Neural cell (in vitro differentiated cells): ENCODE data around the gene GPC5. TPM values are rescaled to one million over a fixed set of nuclear protein-coding genes. Genes with fewer than 3 reads are reported as not detected.

Experiments used
- H2AFZ ChIP-seq: fragments of 200-600, 300-800 bp; sonication (generic), shearing (Covaris generic); 2 replicates; pipeline ENCODE4 v1.6.0; 2014; ENCODE audit warnings: low read depth, mild to moderate bottlenecking, antibody characterized with exemption, low read length, moderate library complexity
- H3F3A ChIP-seq: fragments of 200-600 bp; shearing (Covaris generic); 2 replicates; pipeline ENCODE4 v1.6.1; 2016; ENCODE audit warnings: mild to moderate bottlenecking, moderate library complexity, mixed read lengths, antibody characterized with exemption, low read length; ENCODE audit not compliant: insufficient read depth, poor library complexity, severe bottlenecking
- H3K27ac ChIP-seq: fragments of 200-600, 300-800 bp; sonication (generic), shearing (Covaris generic); 2 replicates; pipeline ENCODE4 v1.5.1; 2014; ENCODE audit warnings: mild to moderate bottlenecking, low read length, moderate library complexity
- H3K27me3 ChIP-seq: fragments of 300-800, 200-600 bp; sonication (generic), shearing (Covaris generic); 2 replicates; pipeline ENCODE4 v1.6.0; 2014; ENCODE audit warnings: mild to moderate bottlenecking, low read depth, low read length, moderate library complexity; ENCODE audit not compliant: insufficient read depth
- H3K36me3 ChIP-seq: fragments of 300-800, 200-600 bp; sonication (generic), shearing (Covaris generic); 2 replicates; pipeline ENCODE4 v1.5.1; 2014; ENCODE audit warnings: mild to moderate bottlenecking, antibody characterized with exemption, low read length, moderate library complexity; ENCODE audit not compliant: insufficient read depth
- H3K4me2 ChIP-seq: fragments of 300-800, 200-600 bp; sonication (generic), shearing (Covaris generic); 2 replicates; pipeline ENCODE4 v1.6.0; 2014; ENCODE audit warnings: mild to moderate bottlenecking, low read length
- H3K4me3 ChIP-seq: fragments of 300-800, 200-600 bp; sonication (generic), shearing (Covaris generic); 2 replicates; pipeline ENCODE4 v1.5.1; 2014; ENCODE audit warnings: mild to moderate bottlenecking, low read length, moderate library complexity
- H3K79me2 ChIP-seq: fragments of 200-600 bp; shearing (Covaris generic); replicated peaks from 2 replicates; pipeline ENCODE4 v1.6.0; 2014; ENCODE audit warnings: mild to moderate bottlenecking, low read length, moderate library complexity; ENCODE audit not compliant: insufficient read depth
- H3K9ac ChIP-seq: fragments of 300-800, 200-600 bp; sonication (generic), shearing (Covaris generic); 2 replicates; pipeline ENCODE4 v1.6.1; 2016; ENCODE audit warnings: mild to moderate bottlenecking, low read length, mixed read lengths
- H3K9me2 ChIP-seq: fragments of 200-600 bp; shearing (Covaris generic); 2 replicates; pipeline ENCODE4 v1.6.1; 2016; ENCODE audit warnings: mild to moderate bottlenecking, low read length, mixed read lengths; ENCODE audit not compliant: insufficient read depth
- H3K9me3 ChIP-seq: fragments of 200-600, 300-800 bp; sonication (generic), shearing (Covaris generic); 2 replicates; pipeline ENCODE4 v1.6.1; 2016; ENCODE audit warnings: mild to moderate bottlenecking, mixed run types, low read length, moderate library complexity, mixed read lengths
- H4K20me1 ChIP-seq: fragments of 200-600 bp; shearing (Covaris generic); 2 replicates; pipeline ENCODE4 v1.6.1; 2016; ENCODE audit warnings: mild to moderate bottlenecking, mixed run types; ENCODE audit not compliant: insufficient read depth
- EP300 ChIP-seq: fragments of 450-650 bp; conservative IDR thresholded peaks from 2 replicates; pipeline ENCODE4 v1.6.1; 2014; ENCODE audit warnings: antibody characterized with exemption, mild to moderate bottlenecking, moderate library complexity; ENCODE audit not compliant: poor library complexity, severe bottlenecking
- EZH2 ChIP-seq: fragments of 200-600, 300-800 bp; shearing (Covaris generic), sonication (generic); IDR thresholded peaks from 2 replicates; pipeline ENCODE4 v1.6.1; 2014; ENCODE audit warnings: antibody characterized with exemption, low read length, borderline replicate concordance, mild to moderate bottlenecking; ENCODE audit not compliant: insufficient read depth, poor library complexity, severe bottlenecking
- MXI1 ChIP-seq: fragments of 450-650 bp; conservative IDR thresholded peaks from 2 replicates; pipeline ENCODE4 v1.6.1; 2014; ENCODE audit warnings: antibody characterized with exemption, mild to moderate bottlenecking; ENCODE audit not compliant: poor library complexity, severe bottlenecking
- POLR2AphosphoS5 ChIP-seq: IDR thresholded peaks from 2 replicates; pipeline ENCODE4 v1.6.1; 2012
- RAD21 ChIP-seq: fragments of 450-650 bp; conservative IDR thresholded peaks from 2 replicates; pipeline ENCODE4 v1.6.1; 2014; ENCODE audit warnings: antibody characterized with exemption, mild to moderate bottlenecking, moderate library complexity
- SMC3 ChIP-seq: fragments of 450-650 bp; conservative IDR thresholded peaks from 2 replicates; pipeline ENCODE4 v1.6.1; 2014; ENCODE audit warnings: antibody characterized with exemption, mild to moderate bottlenecking, moderate library complexity; ENCODE audit not compliant: poor library complexity
- TAF1 ChIP-seq: IDR thresholded peaks from 2 replicates; pipeline ENCODE4 v1.6.1; 2012; ENCODE audit warnings: low read depth
- polyA plus RNA-seq: library from polyadenylated mRNA; depleted of rRNA; stranded (reverse); fragments of >200 nt; gene quantifications from 2 replicates; pipeline ENCODE4 v1.2.3, GENCODE V29; 2014
- TF ChIP-seq, protein P1 (sequence below): fragments of 450-650 bp; IDR thresholded peaks from 2 replicates; pipeline ENCODE4 v1.5.1; 2014; ENCODE audit warnings: antibody characterized with exemption, mild to moderate bottlenecking, moderate library complexity; ENCODE audit not compliant: poor library complexity, severe bottlenecking
- TF ChIP-seq, protein P2 (sequence below): IDR thresholded peaks from 2 replicates; pipeline ENCODE4 v1.6.1; 2012; ENCODE audit warnings: borderline replicate concordance

Gene GPC5
- polyA plus RNA-seq, 1 donor from 2014 or later = 5.0 TPM

DNA sequence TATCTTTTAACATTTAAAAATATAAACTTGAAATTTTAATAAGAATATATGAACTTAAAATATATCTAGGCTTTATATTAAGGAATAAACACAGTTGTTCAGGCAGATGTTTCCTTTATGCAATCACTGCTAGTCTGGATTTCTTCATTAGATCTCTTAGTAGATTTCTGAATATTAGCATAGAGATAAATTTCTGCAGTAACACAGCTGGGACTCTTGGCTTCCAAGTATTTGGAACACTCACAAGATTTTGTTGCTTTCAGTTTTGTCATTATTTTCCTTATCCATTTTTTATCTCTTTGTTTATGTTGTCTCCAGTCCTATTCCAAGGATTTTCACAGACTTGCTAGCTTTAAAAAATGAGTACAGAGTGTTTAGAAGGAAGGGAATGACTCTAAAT is 857.1 kb downstream of the GPC5 start:
- Histone ChIP-seq H3K4me3 (no peak overlapping the region), H3K9me3 (no peaks in the 10 kb centered on the region), H3K9me2 (no peaks in the 10 kb centered on the region), H3K4me2 (no peak overlapping the region), H3K27me3 (no peaks in the 10 kb centered on the region), H3F3A (no peaks in the 10 kb centered on the region), H3K79me2 (no peaks in the 10 kb centered on the region), H2AFZ (no peak overlapping the region), H3K27ac (no peak overlapping the region), H4K20me1 (no peaks in the 10 kb centered on the region), H3K36me3 (no peaks in the 10 kb centered on the region), H3K9ac (no peak overlapping the region)
- TF ChIP-seq, protein P1, sequence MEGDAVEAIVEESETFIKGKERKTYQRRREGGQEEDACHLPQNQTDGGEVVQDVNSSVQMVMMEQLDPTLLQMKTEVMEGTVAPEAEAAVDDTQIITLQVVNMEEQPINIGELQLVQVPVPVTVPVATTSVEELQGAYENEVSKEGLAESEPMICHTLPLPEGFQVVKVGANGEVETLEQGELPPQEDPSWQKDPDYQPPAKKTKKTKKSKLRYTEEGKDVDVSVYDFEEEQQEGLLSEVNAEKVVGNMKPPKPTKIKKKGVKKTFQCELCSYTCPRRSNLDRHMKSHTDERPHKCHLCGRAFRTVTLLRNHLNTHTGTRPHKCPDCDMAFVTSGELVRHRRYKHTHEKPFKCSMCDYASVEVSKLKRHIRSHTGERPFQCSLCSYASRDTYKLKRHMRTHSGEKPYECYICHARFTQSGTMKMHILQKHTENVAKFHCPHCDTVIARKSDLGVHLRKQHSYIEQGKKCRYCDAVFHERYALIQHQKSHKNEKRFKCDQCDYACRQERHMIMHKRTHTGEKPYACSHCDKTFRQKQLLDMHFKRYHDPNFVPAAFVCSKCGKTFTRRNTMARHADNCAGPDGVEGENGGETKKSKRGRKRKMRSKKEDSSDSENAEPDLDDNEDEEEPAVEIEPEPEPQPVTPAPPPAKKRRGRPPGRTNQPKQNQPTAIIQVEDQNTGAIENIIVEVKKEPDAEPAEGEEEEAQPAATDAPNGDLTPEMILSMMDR = no peak
- no peak for TF ChIP-seq POLR2AphosphoS5
- TF ChIP-seq TAF1 = no peak
- TF ChIP-seq MXI1 = no peak
- TF ChIP-seq SMC3 = no peak
- TF ChIP-seq EZH2 = no peak
- TF ChIP-seq EP300 = no peak
- TF ChIP-seq RAD21 = no peak
- TF ChIP-seq, protein P2, sequence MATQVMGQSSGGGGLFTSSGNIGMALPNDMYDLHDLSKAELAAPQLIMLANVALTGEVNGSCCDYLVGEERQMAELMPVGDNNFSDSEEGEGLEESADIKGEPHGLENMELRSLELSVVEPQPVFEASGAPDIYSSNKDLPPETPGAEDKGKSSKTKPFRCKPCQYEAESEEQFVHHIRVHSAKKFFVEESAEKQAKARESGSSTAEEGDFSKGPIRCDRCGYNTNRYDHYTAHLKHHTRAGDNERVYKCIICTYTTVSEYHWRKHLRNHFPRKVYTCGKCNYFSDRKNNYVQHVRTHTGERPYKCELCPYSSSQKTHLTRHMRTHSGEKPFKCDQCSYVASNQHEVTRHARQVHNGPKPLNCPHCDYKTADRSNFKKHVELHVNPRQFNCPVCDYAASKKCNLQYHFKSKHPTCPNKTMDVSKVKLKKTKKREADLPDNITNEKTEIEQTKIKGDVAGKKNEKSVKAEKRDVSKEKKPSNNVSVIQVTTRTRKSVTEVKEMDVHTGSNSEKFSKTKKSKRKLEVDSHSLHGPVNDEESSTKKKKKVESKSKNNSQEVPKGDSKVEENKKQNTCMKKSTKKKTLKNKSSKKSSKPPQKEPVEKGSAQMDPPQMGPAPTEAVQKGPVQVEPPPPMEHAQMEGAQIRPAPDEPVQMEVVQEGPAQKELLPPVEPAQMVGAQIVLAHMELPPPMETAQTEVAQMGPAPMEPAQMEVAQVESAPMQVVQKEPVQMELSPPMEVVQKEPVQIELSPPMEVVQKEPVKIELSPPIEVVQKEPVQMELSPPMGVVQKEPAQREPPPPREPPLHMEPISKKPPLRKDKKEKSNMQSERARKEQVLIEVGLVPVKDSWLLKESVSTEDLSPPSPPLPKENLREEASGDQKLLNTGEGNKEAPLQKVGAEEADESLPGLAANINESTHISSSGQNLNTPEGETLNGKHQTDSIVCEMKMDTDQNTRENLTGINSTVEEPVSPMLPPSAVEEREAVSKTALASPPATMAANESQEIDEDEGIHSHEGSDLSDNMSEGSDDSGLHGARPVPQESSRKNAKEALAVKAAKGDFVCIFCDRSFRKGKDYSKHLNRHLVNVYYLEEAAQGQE = no peak

DNA sequence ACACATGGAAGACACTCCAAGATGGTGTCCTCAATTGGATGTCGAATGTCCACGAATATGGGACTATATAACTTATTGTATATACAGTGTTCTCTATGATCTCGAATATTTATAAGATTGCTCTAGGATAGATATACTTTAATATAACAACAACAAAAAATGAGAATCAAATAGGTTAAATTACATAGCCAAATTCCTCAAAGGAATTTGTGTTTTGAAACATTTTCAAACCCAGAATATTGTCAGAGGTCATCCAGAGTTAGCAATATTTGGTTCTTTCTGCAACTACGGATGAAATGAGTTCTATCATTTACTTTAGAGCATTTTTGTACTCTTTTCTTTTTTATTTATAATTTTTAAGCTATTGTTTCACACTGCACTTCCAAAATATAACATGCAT is 857.8 kb downstream of the GPC5 start:
- H3K4me2 ChIP-seq = no peak overlapping the region
- no peak overlapping the region for H3K4me3 ChIP-seq
- no peaks in the 10 kb centered on the region for H3K36me3 ChIP-seq
- H3K9me2 ChIP-seq = no peaks in the 10 kb centered on the region
- no peaks in the 10 kb centered on the region for H3K27me3 ChIP-seq
- TF ChIP-seq, protein P2 = no peak
- TF ChIP-seq, protein P1 = no peak
- TF ChIP-seq POLR2AphosphoS5 = no peak
- no peak for TF ChIP-seq RAD21
- no peak for TF ChIP-seq MXI1
- no peak for TF ChIP-seq TAF1
- no peak for TF ChIP-seq SMC3
- TF ChIP-seq EZH2 = no peak
- TF ChIP-seq EP300 = no peak
- H3K9ac ChIP-seq = no peak overlapping the region
- no peaks in the 10 kb centered on the region for H3K79me2 ChIP-seq
- no peaks in the 10 kb centered on the region for H4K20me1 ChIP-seq
- H2AFZ ChIP-seq = no peak overlapping the region
- no peaks in the 10 kb centered on the region for H3K9me3 ChIP-seq
- no peaks in the 10 kb centered on the region for H3F3A ChIP-seq
- no peak overlapping the region for H3K27ac ChIP-seq
